H9 (cell line): ENCODE measurements around the gene FBXL22. TPM values are rescaled to one million over a fixed set of nuclear protein-coding genes. Genes with fewer than 3 reads are reported as not detected.

ENCODE experiments used
- DNase-seq: peaks from one replicate; pipeline ENCODE4 v3.0.0-alpha.2; 2017
- H2AFZ ChIP-seq: one replicate; pipeline ENCODE4 v1.6.1; 2013; ENCODE audit warnings: mild to moderate bottlenecking, low read length, control low read depth, moderate library complexity
- H2AK5ac ChIP-seq: 2 replicates; pipeline ENCODE4 v1.6.1; 2013; ENCODE audit warnings: low read length, control low read depth, mixed read lengths; ENCODE audit not compliant: insufficient read length
- H2BK120ac ChIP-seq: one replicate; pipeline ENCODE4 v1.6.1; 2013; ENCODE audit warnings: low read depth, mild to moderate bottlenecking, low read length, control low read depth, inconsistent platforms; ENCODE audit not compliant: poor library complexity, severe bottlenecking
- H2BK12ac ChIP-seq: 2 replicates; pipeline ENCODE4 v1.6.1; 2013; ENCODE audit warnings: low read length, control low read depth, mixed read lengths, low read depth; ENCODE audit not compliant: insufficient read length
- H2BK15ac ChIP-seq: 2 replicates; pipeline ENCODE4 v1.6.1; 2013; ENCODE audit warnings: low read depth, low read length, control low read depth
- H2BK20ac ChIP-seq: one replicate; pipeline ENCODE4 v1.6.1; 2013; ENCODE audit warnings: low read depth, mild to moderate bottlenecking, low read length, control low read depth, inconsistent platforms; ENCODE audit not compliant: poor library complexity, severe bottlenecking
- H2BK5ac ChIP-seq: 2 replicates; pipeline ENCODE4 v1.6.1; 2013; ENCODE audit warnings: low read length, control low read depth, mixed read lengths; ENCODE audit not compliant: insufficient read length
- H3K14ac ChIP-seq: 2 replicates; pipeline ENCODE4 v1.6.1; 2013; ENCODE audit warnings: low read length, control low read depth; ENCODE audit not compliant: insufficient read depth
- H3K18ac ChIP-seq: 2 replicates; pipeline ENCODE4 v1.6.1; 2013; ENCODE audit warnings: low read depth, mild to moderate bottlenecking, mixed read lengths, low read length, control low read depth; ENCODE audit not compliant: insufficient read length
- H3K23ac ChIP-seq: 2 replicates; pipeline ENCODE4 v1.6.1; 2013; ENCODE audit warnings: low read length, control low read depth, mixed read lengths, low read depth; ENCODE audit not compliant: insufficient read length
- H3K23me2 ChIP-seq: 2 replicates; pipeline ENCODE4 v1.6.1; 2013; ENCODE audit warnings: low read depth, mild to moderate bottlenecking, mixed read lengths, low read length, control low read depth; ENCODE audit not compliant: insufficient read length, poor library complexity, severe bottlenecking
- H3K27ac ChIP-seq: 2 replicates; pipeline ENCODE4 v1.5.1; 2013; ENCODE audit warnings: low read length, control low read depth, mixed read lengths, low read depth; ENCODE audit not compliant: insufficient read length
- H3K27me3 ChIP-seq: 2 replicates; pipeline ENCODE4 v1.6.1; 2013; ENCODE audit warnings: low read length, control low read depth, inconsistent platforms; ENCODE audit not compliant: insufficient read depth
- H3K4ac ChIP-seq: 2 replicates; pipeline ENCODE4 v1.6.1; 2013; ENCODE audit warnings: low read depth, mild to moderate bottlenecking, control low read depth, inconsistent platforms, low read length, moderate library complexity
- H3K4me1 ChIP-seq: 2 replicates; pipeline ENCODE4 v1.6.1; 2013; ENCODE audit warnings: low read length, control low read depth, inconsistent platforms; ENCODE audit not compliant: insufficient read depth
- H3K4me2 ChIP-seq: 2 replicates; pipeline ENCODE4 v1.6.1; 2013; ENCODE audit warnings: low read length, control low read depth, mixed read lengths; ENCODE audit not compliant: insufficient read length, insufficient read depth
- H3K56ac ChIP-seq: 2 replicates; pipeline ENCODE4 v1.6.1; 2013; ENCODE audit warnings: low read depth, mild to moderate bottlenecking, mixed read lengths, low read length, control low read depth; ENCODE audit not compliant: insufficient read length
- H3K79me1 ChIP-seq: 2 replicates; pipeline ENCODE4 v1.6.1; 2013; ENCODE audit warnings: low read depth, mild to moderate bottlenecking, moderate library complexity, low read length, control low read depth, inconsistent platforms; ENCODE audit not compliant: insufficient read depth, poor library complexity, severe bottlenecking
- H3K79me2 ChIP-seq: 2 replicates; pipeline ENCODE4 v1.6.1; 2013; ENCODE audit warnings: low read length, control low read depth, inconsistent platforms; ENCODE audit not compliant: insufficient read depth
- H3K9ac ChIP-seq: 2 replicates; pipeline ENCODE4 v1.6.1; 2013; ENCODE audit warnings: low read length, control low read depth, mixed read lengths; ENCODE audit not compliant: insufficient read length; ENCODE audit errors: extremely low read depth
- H3K9me3 ChIP-seq: one replicate; pipeline ENCODE4 v1.6.1; 2013; ENCODE audit warnings: low read depth, low read length, inconsistent platforms; ENCODE audit not compliant: control insufficient read depth
- H3T11ph ChIP-seq: one replicate; pipeline ENCODE4 v1.6.1; 2013; ENCODE audit warnings: mild to moderate bottlenecking, low read length, control low read depth, inconsistent platforms
- H4K20me1 ChIP-seq: one replicate; pipeline ENCODE4 v1.6.1; 2013; ENCODE audit not compliant: control insufficient read depth, insufficient read length, insufficient read depth
- H4K5ac ChIP-seq: 2 replicates; pipeline ENCODE4 v1.6.1; 2013; ENCODE audit warnings: low read depth, mild to moderate bottlenecking, mixed read lengths, low read length, control low read depth; ENCODE audit not compliant: insufficient read length
- H4K8ac ChIP-seq: replicated peaks from 2 replicates; pipeline ENCODE4 v1.6.1; 2013; ENCODE audit warnings: low read length, control low read depth, mixed read lengths, low read depth; ENCODE audit not compliant: insufficient read length
- H4K91ac ChIP-seq: 2 replicates; pipeline ENCODE4 v1.6.1; 2013; ENCODE audit warnings: low read depth, mild to moderate bottlenecking, moderate library complexity, mixed read lengths, low read length, control low read depth; ENCODE audit not compliant: insufficient read length
- H3K27ac Mint-ChIP-seq, 3 experiments: 2 replicates in 2 of 3; 3 replicates in 1 of 3; pipeline ENCODE4 v1.8.0; 2020 to 2021; ENCODE audit warnings: mixed read lengths in 3 of 3, mild to moderate bottlenecking in 1 of 3, moderate library complexity in 1 of 3
- H3K27me3 Mint-ChIP-seq: 2 replicates; pipeline ENCODE4 v1.8.0; 2021; ENCODE audit warnings: low read depth, mild to moderate bottlenecking, moderate library complexity, mixed read lengths
- H3K36me3 Mint-ChIP-seq, 3 experiments: 2 replicates in 2 of 3; 3 replicates in 1 of 3; pipeline ENCODE4 v1.8.0; 2020 to 2021; ENCODE audit warnings: low read depth in 3 of 3, mixed read lengths in 3 of 3; ENCODE audit not compliant: insufficient read depth in 1 of 3
- H3K4me1 Mint-ChIP-seq, 2 experiments: 2 replicates each; pipeline ENCODE4 v1.8.0; 2020; ENCODE audit warnings: mixed read lengths in 2 of 2
- H3K4me3 Mint-ChIP-seq, 2 experiments: 2 replicates in 1 of 2; 3 replicates in 1 of 2; pipeline ENCODE4 v1.8.0; 2020 to 2021; ENCODE audit warnings: mild to moderate bottlenecking in 2 of 2, mixed read lengths in 2 of 2, moderate library complexity in 1 of 2
- H3K9me3 Mint-ChIP-seq, 2 experiments: 2 replicates in 1 of 2; 3 replicates in 1 of 2; pipeline ENCODE4 v1.8.0; 2020; ENCODE audit warnings: mild to moderate bottlenecking in 2 of 2, mixed read lengths in 2 of 2, moderate library complexity in 1 of 2
- WGBS: extraction: QIAGEN DNeasy Blood & Tissue Kit; methylation state at CpG from one replicate; pipeline ENCODE4 v1.1.7; 2013; ENCODE audit warnings: missing lambda C conversion rate, low lambda C conversion rate, mixed read lengths; ENCODE audit not compliant: insufficient read length; ENCODE audit errors: extremely low coverage; 5-methylcytosine and 5-hydroxymethylcytosine counted together
- total RNA-seq: library from RNA; stranded (reverse); gene quantifications from 2 replicates; pipeline ENCODE4 v1.2.1, GENCODE V29; 2021
- TF ChIP-seq, protein P1 (sequence below): fragments of 200-600 bp; sonication (generic); conservative IDR thresholded peaks from 3 replicates; pipeline ENCODE4 v1.8.0; 2021; ENCODE audit warnings: antibody characterized with exemption, mild to moderate bottlenecking

FBXL22 gene
- total RNA-seq, 1 experiment from 2014 or later, result 0.52 TPM

- Histone ChIP-seq H2AK5ac (no peak overlapping the region), H2BK15ac (no peak overlapping the region), H3K27me3 (no peaks in the 10 kb centered on the region), H3K18ac (no peak overlapping the region), H3K14ac (no peak overlapping the region), H2BK120ac (no peak overlapping the region), H3K79me1 (no peaks in the 10 kb centered on the region), H4K8ac (no peak overlapping the region), H2AFZ (no peak overlapping the region), H3K4me2 (no peak overlapping the region), H3K79me2 (no peaks in the 10 kb centered on the region), H3K4me1 (no peaks in the 10 kb centered on the region), H3K23me2 (no peaks in the 10 kb centered on the region), H3T11ph (no peak overlapping the region), H4K91ac (no peak overlapping the region), H4K20me1 (no peaks in the 10 kb centered on the region), H3K56ac (no peak overlapping the region), H3K4ac (no peak overlapping the region), H2BK12ac (no peak overlapping the region), H3K27ac (no peak overlapping the region), H2BK20ac (no peak overlapping the region), H4K5ac (no peak overlapping the region), H3K23ac (no peak overlapping the region), H3K9me3 (no peaks in the 10 kb centered on the region), H3K9ac (no peak overlapping the region), H2BK5ac (no peak overlapping the region)
- no peaks in the 10 kb centered on the region for H3K9me3 Mint-ChIP-seq
- WGBS, result no CpG with 5 or more reads among the region's 3 CpGs
- H3K27ac Mint-ChIP-seq, result peak overlapping the region in 1 of 3 experiments; percentile 37; a peak in 1 of 7 replicates
- no peak overlapping the region for H3K4me3 Mint-ChIP-seq
- DNase-seq, result no peak
- no peaks in the 10 kb centered on the region for H3K4me1 Mint-ChIP-seq
- H3K36me3 Mint-ChIP-seq, result peaks cover 0 to 35% (median 15%) of the 10 kb centered on the region in 3 experiments; a peak in 5 of 7 replicates
- TF ChIP-seq, protein P1, sequence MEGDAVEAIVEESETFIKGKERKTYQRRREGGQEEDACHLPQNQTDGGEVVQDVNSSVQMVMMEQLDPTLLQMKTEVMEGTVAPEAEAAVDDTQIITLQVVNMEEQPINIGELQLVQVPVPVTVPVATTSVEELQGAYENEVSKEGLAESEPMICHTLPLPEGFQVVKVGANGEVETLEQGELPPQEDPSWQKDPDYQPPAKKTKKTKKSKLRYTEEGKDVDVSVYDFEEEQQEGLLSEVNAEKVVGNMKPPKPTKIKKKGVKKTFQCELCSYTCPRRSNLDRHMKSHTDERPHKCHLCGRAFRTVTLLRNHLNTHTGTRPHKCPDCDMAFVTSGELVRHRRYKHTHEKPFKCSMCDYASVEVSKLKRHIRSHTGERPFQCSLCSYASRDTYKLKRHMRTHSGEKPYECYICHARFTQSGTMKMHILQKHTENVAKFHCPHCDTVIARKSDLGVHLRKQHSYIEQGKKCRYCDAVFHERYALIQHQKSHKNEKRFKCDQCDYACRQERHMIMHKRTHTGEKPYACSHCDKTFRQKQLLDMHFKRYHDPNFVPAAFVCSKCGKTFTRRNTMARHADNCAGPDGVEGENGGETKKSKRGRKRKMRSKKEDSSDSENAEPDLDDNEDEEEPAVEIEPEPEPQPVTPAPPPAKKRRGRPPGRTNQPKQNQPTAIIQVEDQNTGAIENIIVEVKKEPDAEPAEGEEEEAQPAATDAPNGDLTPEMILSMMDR, result no peak
- H3K27me3 Mint-ChIP-seq, result no peaks in the 10 kb centered on the region
These were observed 43.0 kb downstream of the FBXL22 start for GRCh38 chr15:63640146-63640545.

Other genes with a start within 250 kb of the FBXL22 start
- 0.42 and 0.68 TPM in 2 replicates for gene CA12, start 215.5 kb upstream of the FBXL22 start, total RNA-seq
- gene USP3, start 92.8 kb upstream of the FBXL22 start, total RNA-seq, result 12.0 and 14.2 TPM in 2 replicates
- 36.6 and 38.8 TPM in 2 replicates for gene HERC1, start 236.6 kb downstream of the FBXL22 start, total RNA-seq